ENCODE data around the gene ALG2.

ALG2 gene

DNA sequence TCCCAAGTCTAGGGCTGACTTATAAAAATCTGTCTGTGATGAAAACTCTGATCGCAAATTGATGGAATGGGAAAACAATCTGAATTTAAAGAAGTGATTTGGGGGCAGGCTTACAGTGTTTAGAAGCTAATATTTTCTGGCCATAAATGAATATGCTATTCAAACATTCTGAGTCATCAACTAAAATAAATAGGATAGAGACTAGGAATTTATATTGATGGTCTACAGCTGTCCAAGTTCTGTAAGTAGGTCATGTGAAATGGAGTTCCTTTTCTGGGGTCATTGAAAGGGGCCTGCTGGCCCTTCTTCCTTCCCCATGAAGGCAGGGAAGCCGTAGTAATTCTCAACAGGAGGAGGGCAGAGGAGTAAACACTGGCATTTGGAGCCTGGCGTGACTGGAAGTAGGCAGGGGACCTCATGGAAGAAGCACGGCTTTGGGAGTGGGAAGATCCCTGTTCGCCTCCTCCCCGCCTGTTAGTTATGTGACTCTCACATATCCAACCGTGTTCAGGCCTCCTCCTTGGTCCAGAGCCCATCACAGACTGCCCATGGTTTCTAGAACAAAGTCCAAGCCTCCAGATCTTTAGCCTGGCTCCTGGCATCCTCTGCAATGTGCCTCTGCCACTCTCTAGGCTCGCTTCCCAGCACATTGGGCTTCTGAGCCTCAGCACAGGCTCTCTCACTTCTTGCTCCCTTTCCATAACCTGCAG is 31.7 kb downstream of the ALG2 start:
- H3K9ac ChIP-seq (ENCODE audit: low read depth, low read length) = no peak overlapping the region
- H3K36me3 ChIP-seq (ENCODE audit: insufficient read depth, low read length) = no peaks in the 10 kb centered on the region
- H3K4me3 ChIP-seq (ENCODE audit: low read length) = no peak overlapping the region
- no peaks in the 10 kb centered on the region for H3K9me3 ChIP-seq (replicated peaks; ENCODE audit: low read length)
- H3K4me2 ChIP-seq (ENCODE audit: low read length) = no peak overlapping the region
- H3K4me1 ChIP-seq (ENCODE audit: control insufficient read depth, insufficient read depth, low read length) = peaks cover 5% of the 10 kb centered on the region
- peaks cover 25% of the 10 kb centered on the region for H3K27me3 ChIP-seq (ENCODE audit: control insufficient read depth, insufficient read depth, low read length)

GRCh38 chr9:99189186-99189585 is 32.6 kb downstream of the ALG2 start:
- Histone ChIP-seq H3K4me3 (ENCODE audit: low read length) (no peak overlapping the region), H3K9ac (ENCODE audit: low read depth, low read length) (no peak overlapping the region), H3K27me3 (ENCODE audit: control insufficient read depth, insufficient read depth, low read length) (peaks cover 25% of the 10 kb centered on the region), H3K36me3 (ENCODE audit: insufficient read depth, low read length) (no peaks in the 10 kb centered on the region), H3K4me2 (ENCODE audit: low read length) (no peak overlapping the region), H3K4me1 (ENCODE audit: control insufficient read depth, insufficient read depth, low read length) (peaks cover 10% of the 10 kb centered on the region), H3K9me3 (replicated peaks; ENCODE audit: low read length) (no peaks in the 10 kb centered on the region)

- Histone ChIP-seq H3K4me1 (ENCODE audit: control insufficient read depth, insufficient read depth, low read length) (peaks cover 14% of the 10 kb centered on the region), H3K4me2 (ENCODE audit: low read length) (no peak overlapping the region), H3K9ac (ENCODE audit: low read depth, low read length) (no peak overlapping the region), H3K9me3 (replicated peaks; ENCODE audit: low read length) (no peaks in the 10 kb centered on the region), H3K36me3 (ENCODE audit: insufficient read depth, low read length) (no peaks in the 10 kb centered on the region), H3K4me3 (ENCODE audit: low read length) (no peak overlapping the region), H3K27me3 (ENCODE audit: control insufficient read depth, insufficient read depth, low read length) (peaks cover 25% of the 10 kb centered on the region)
Measured at GRCh38 chr9:99187311-99187710, 34.4 kb downstream of the ALG2 start.

DNA sequence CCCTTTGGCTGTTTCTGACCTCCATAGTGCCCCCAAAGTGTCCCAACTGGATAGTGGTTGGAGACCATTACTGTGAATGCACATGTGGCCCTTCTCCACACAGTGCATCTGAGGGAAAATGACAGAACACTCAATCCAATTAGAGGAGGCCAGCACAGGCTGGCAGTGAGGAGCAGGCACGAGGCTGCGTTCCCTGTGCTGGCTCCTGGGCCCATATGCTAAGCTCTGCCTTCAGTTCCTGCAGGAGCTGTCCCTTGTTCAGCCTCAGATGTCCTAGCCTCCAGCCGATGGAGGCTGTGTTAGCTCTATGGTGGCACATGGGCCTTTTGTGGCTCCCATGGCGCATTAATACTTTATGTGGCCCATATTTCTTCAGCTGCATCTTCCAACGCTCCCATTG is 35.8 kb downstream of the ALG2 start:
- Histone ChIP-seq H3K9ac (ENCODE audit: low read depth, low read length) (no peak overlapping the region), H3K4me1 (ENCODE audit: control insufficient read depth, insufficient read depth, low read length) (peaks cover 14% of the 10 kb centered on the region), H3K9me3 (replicated peaks; ENCODE audit: low read length) (no peaks in the 10 kb centered on the region), H3K27me3 (ENCODE audit: control insufficient read depth, insufficient read depth, low read length) (peaks cover 19% of the 10 kb centered on the region), H3K4me3 (ENCODE audit: low read length) (no peak overlapping the region), H3K36me3 (ENCODE audit: insufficient read depth, low read length) (no peaks in the 10 kb centered on the region), H3K4me2 (ENCODE audit: low read length) (no peak overlapping the region)

DNA sequence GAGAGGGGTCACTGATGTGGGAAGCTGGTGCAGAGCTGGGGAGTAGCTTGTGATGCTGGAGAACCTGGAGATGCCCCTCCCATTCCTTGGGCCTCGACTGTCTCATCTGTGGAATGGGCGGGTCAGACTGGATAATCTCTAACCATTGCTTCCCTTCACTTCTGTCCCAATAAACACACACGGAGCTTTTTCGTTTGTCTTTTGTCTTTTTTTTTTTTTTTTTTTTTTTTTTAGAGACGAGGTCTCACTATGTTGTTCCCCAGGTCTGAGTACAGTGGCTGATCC is 36.5 kb downstream of the ALG2 start:
- H3K36me3 ChIP-seq (ENCODE audit: insufficient read depth, low read length) = no peaks in the 10 kb centered on the region
- H3K27me3 ChIP-seq (ENCODE audit: control insufficient read depth, insufficient read depth, low read length) = peaks cover 14% of the 10 kb centered on the region
- H3K9me3 ChIP-seq (replicated peaks; ENCODE audit: low read length) = no peaks in the 10 kb centered on the region
- peak overlapping the region; percentile 65 for H3K4me3 ChIP-seq (ENCODE audit: low read length)
- peaks cover 14% of the 10 kb centered on the region for H3K4me1 ChIP-seq (ENCODE audit: control insufficient read depth, insufficient read depth, low read length)
- peak overlapping the region; percentile 51 for H3K9ac ChIP-seq (ENCODE audit: low read depth, low read length)
- peak overlapping the region; percentile 87 for H3K4me2 ChIP-seq (ENCODE audit: low read length)

DNA sequence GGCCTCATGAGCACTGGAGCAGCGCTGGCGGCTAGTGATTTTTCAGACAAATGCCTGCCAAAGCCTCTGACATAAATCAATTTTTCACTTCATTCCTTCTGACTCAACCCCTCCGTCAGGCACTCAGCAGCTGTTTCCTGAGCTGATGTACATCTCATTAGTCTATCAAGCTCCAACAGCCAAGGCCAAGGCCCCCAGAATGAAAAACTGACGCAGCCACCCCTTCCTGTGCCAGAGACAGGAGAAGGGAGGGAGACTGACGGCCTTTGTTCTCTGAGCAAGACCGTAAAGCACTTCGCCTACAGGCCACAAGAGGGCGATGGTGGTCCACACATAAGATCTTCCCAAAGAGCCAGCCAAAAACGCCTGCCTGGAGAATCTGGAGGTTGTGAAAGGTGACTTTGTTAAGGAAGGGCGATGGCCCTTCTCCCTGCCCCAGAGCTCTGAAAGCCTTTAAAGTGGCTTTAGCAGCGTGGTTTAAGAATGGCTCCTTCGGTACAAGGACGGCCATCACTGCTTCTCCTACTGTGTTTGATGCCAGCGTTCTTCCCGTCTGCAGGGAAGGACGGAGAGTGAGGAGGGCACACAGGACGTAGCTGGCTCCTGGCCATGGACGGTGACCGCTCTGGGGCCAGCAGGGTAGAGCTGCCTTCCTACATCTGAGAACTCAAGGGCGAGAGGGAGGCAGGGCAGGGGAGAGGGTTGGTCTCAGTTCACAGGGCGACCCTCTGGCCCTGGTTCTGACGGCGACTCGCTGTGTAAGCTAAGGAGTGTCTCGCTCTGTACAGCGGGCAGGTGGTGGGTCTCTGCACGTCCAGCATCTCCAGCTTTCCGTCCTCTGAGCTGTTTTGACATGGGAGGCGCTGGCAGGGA is 37.0 kb downstream of the ALG2 start:
- Histone ChIP-seq H3K36me3 (ENCODE audit: insufficient read depth, low read length) (no peaks in the 10 kb centered on the region), H3K27me3 (ENCODE audit: control insufficient read depth, insufficient read depth, low read length) (peaks cover 14% of the 10 kb centered on the region), H3K4me1 (ENCODE audit: control insufficient read depth, insufficient read depth, low read length) (peaks cover 10% of the 10 kb centered on the region), H3K4me3 (ENCODE audit: low read length) (peak overlapping the region; percentile 65), H3K4me2 (ENCODE audit: low read length) (peak overlapping the region; percentile 87), H3K9ac (ENCODE audit: low read depth, low read length) (peak overlapping the region; percentile 53), H3K9me3 (replicated peaks; ENCODE audit: low read length) (no peaks in the 10 kb centered on the region)

GRCh38 chr9:99184110-99184474 is 37.6 kb downstream of the ALG2 start:
- H3K36me3 ChIP-seq (ENCODE audit: insufficient read depth, low read length) = no peaks in the 10 kb centered on the region
- peaks cover 10% of the 10 kb centered on the region for H3K4me1 ChIP-seq (ENCODE audit: control insufficient read depth, insufficient read depth, low read length)
- H3K9ac ChIP-seq (ENCODE audit: low read depth, low read length) = peak overlapping the region; percentile 53

GRCh38 chr9:99183616-99184015 is 38.1 kb downstream of the ALG2 start:
- Histone ChIP-seq H3K9me3 (replicated peaks; ENCODE audit: low read length) (no peaks in the 10 kb centered on the region), H3K4me3 (ENCODE audit: low read length) (no peak overlapping the region), H3K27me3 (ENCODE audit: control insufficient read depth, insufficient read depth, low read length) (peaks cover 11% of the 10 kb centered on the region), H3K4me1 (ENCODE audit: control insufficient read depth, insufficient read depth, low read length) (peaks cover 10% of the 10 kb centered on the region), H3K4me2 (ENCODE audit: low read length) (no peak overlapping the region), H3K36me3 (ENCODE audit: insufficient read depth, low read length) (no peaks in the 10 kb centered on the region), H3K9ac (ENCODE audit: low read depth, low read length) (peak overlapping the region; percentile 53)

More at GRCh38 chr9:99184110-99184474, 37.6 kb downstream of the ALG2 start:
- no peak overlapping the region for H3K4me2 ChIP-seq (ENCODE audit: low read length)
- H3K9me3 ChIP-seq (replicated peaks; ENCODE audit: low read length) = no peaks in the 10 kb centered on the region
- H3K27me3 ChIP-seq (ENCODE audit: control insufficient read depth, insufficient read depth, low read length) = peaks cover 16% of the 10 kb centered on the region
- H3K4me3 ChIP-seq (ENCODE audit: low read length) = no peak overlapping the region

DNA sequence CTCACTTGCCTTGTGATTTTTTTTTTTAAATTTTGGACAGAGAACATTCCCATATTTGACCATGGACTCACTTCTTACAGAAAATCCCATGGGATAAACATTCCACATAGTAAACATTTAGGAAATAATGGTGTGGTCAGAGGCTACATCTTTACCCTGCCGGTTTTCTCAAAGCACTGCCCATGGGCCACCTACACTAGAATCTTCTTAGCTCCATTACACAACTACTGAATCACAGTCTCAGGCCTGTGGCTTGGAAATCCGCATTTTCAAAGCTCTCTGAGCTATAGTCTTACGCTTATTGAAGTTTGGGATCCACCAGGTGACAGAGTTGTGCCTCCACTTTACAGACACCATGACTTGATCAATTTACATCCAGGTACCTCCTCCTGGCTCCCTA is 39.4 kb downstream of the ALG2 start:
- H3K4me1 ChIP-seq (ENCODE audit: control insufficient read depth, insufficient read depth, low read length) = peaks cover 10% of the 10 kb centered on the region
- no peaks in the 10 kb centered on the region for H3K36me3 ChIP-seq (ENCODE audit: insufficient read depth, low read length)
- H3K9ac ChIP-seq (ENCODE audit: low read depth, low read length) = no peak overlapping the region
- no peak overlapping the region for H3K4me3 ChIP-seq (ENCODE audit: low read length)
- no peak overlapping the region for H3K4me2 ChIP-seq (ENCODE audit: low read length)
- H3K9me3 ChIP-seq (replicated peaks; ENCODE audit: low read length) = no peaks in the 10 kb centered on the region
- peaks cover 3% of the 10 kb centered on the region for H3K27me3 ChIP-seq (ENCODE audit: control insufficient read depth, insufficient read depth, low read length)

DNA sequence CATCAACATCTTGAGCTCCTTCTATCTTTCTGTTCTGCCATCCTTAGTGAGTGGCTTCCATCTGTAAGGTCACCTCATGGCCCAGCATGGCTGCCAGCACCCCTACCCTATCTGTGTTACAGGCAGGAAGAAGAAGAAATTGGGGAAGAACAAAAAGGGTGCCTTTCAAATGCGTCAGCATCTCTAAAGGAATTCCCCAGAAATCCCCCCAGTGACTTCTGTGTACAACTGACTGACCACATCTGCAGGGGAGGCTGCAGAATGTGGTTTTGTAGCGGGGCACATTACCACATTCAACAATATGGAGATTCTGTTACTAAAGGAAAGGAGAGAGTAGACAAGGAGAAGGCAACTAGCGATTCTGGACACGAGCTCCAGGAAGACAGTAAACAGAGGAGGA is 40.1 kb downstream of the ALG2 start:
- Histone ChIP-seq H3K4me1 (ENCODE audit: control insufficient read depth, insufficient read depth, low read length) (peaks cover 10% of the 10 kb centered on the region), H3K9me3 (replicated peaks; ENCODE audit: low read length) (no peaks in the 10 kb centered on the region), H3K4me3 (ENCODE audit: low read length) (no peak overlapping the region), H3K36me3 (ENCODE audit: insufficient read depth, low read length) (no peaks in the 10 kb centered on the region), H3K27me3 (ENCODE audit: control insufficient read depth, insufficient read depth, low read length) (peaks cover 3% of the 10 kb centered on the region), H3K9ac (ENCODE audit: low read depth, low read length) (no peak overlapping the region), H3K4me2 (ENCODE audit: low read length) (no peak overlapping the region)

DNA sequence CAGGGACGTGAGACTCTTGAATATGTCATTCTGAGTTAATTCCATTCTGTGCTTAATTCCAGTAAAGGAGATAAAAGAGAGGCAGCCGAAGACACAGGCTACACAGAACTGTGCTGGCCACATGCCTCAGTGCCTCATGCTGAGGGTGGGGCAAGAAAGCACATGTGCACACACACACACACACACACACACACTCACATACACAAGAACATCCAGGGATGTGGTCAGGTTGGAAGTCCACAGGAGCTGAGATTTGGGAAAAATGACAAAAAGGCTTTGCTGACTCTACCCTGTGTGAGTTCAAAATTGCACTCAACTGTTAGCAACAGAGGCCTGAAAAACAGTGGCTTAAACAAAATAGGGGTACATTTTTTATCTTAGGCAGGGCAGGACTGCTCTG is 40.5 kb downstream of the ALG2 start:
- Histone ChIP-seq H3K9me3 (replicated peaks; ENCODE audit: low read length) (no peaks in the 10 kb centered on the region), H3K4me3 (ENCODE audit: low read length) (no peak overlapping the region), H3K27me3 (ENCODE audit: control insufficient read depth, insufficient read depth, low read length) (peaks cover 3% of the 10 kb centered on the region), H3K4me2 (ENCODE audit: low read length) (no peak overlapping the region), H3K4me1 (ENCODE audit: control insufficient read depth, insufficient read depth, low read length) (peaks cover 10% of the 10 kb centered on the region), H3K9ac (ENCODE audit: low read depth, low read length) (no peak overlapping the region), H3K36me3 (ENCODE audit: insufficient read depth, low read length) (no peaks in the 10 kb centered on the region)

DNA sequence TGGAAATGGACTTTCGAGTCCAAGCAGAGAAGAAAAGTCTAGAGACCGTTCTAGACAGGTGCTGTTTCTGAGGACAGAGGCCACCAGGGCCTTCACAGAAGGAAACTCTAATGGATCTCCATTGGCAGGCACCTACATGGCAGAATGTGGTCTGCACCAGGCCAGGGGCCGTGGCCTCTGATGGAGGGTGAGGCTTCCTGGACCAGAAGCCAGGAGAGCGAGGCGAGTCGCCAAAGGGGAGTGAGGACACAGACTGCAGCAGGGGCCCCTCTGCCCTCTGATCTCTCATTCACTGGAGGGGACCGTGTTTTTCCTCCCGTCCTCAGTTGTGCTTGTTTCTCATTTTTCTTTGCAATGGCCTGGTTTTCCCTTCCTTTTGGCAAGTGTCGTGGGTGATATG is 41.1 kb downstream of the ALG2 start:
- H3K27me3 ChIP-seq (ENCODE audit: control insufficient read depth, insufficient read depth, low read length) = peaks cover 3% of the 10 kb centered on the region
- H3K36me3 ChIP-seq (ENCODE audit: insufficient read depth, low read length) = no peaks in the 10 kb centered on the region
- H3K4me2 ChIP-seq (ENCODE audit: low read length) = no peak overlapping the region
- peaks cover 10% of the 10 kb centered on the region for H3K4me1 ChIP-seq (ENCODE audit: control insufficient read depth, insufficient read depth, low read length)
- no peaks in the 10 kb centered on the region for H3K9me3 ChIP-seq (replicated peaks; ENCODE audit: low read length)
- H3K9ac ChIP-seq (ENCODE audit: low read depth, low read length) = no peak overlapping the region
- H3K4me3 ChIP-seq (ENCODE audit: low read length) = no peak overlapping the region

Data from skeletal muscle satellite cell (primary cell).